A549 treated with CORT108297 at 1 μM for 4 hours (cell line): ENCODE data around the gene CXCL6. TPM values are rescaled to one million over a fixed set of nuclear protein-coding genes. Genes with fewer than 3 reads are reported as not detected.

ENCODE experiments used
- total RNA-seq: library from RNA; stranded (reverse); fragments of 200-300 nt; extraction: Qiagen RNA extraction; gene quantifications from 5 replicates; pipeline ENCODE4 v1.2.3, GENCODE V29; 2022

Gene CXCL6
- 0.05 to 0.12 TPM (median 0.07 TPM) in 3 of 5 replicates, not detected in the others for total RNA-seq

GRCh38 chr4:73836373-73837279 is at the start of gene CXCL6:
Gene CXCL6, plus strand, starts transcription at chr4:73836678. Its CDS starts 73 bp downstream, at chr4:73836751.

GRCh38 chr4:73853246-73853704 is 16.8 kb downstream of the CXCL6 start, which contains the start of gene PF4V1:
Gene PF4V1, plus strand, starts transcription at chr4:73853296. Its CDS starts 67 bp downstream, at chr4:73853363.

GRCh38 chr4:73869130-73870055 is 32.9 kb downstream of the CXCL6 start, which contains the start of gene CXCL1:
Gene CXCL1, plus strand, starts transcription at chr4:73869393. Its CDS starts 78 bp downstream, at chr4:73869471.

Other genes with a start within 250 kb of the CXCL6 start
- 0.73 to 1.1 TPM (median 0.98 TPM) in 5 replicates for gene RASSF6, start 216.2 kb upstream of the CXCL6 start, total RNA-seq
- gene CXCL8, start 96.1 kb upstream of the CXCL6 start, total RNA-seq = 5.9 to 27.4 TPM (median 13.4 TPM) in 5 replicates
- gene PF4V1, start 16.6 kb downstream of the CXCL6 start, total RNA-seq = not detected in 5 replicates
- 9.1 to 35.8 TPM (median 16.9 TPM) in 5 replicates for gene CXCL1, start 32.7 kb downstream of the CXCL6 start, total RNA-seq
- 0.36 to 1.2 TPM (median 0.67 TPM) in 5 replicates for gene PF4, start 145.3 kb downstream of the CXCL6 start, total RNA-seq
- gene PPBP, start 151.5 kb downstream of the CXCL6 start, total RNA-seq = 0.15 to 0.19 TPM in 2 of 5 replicates, not detected in the others
- gene CXCL5, start 162.0 kb downstream of the CXCL6 start, total RNA-seq = 41.0 to 54.6 TPM (median 48.6 TPM) in 5 replicates
- gene CXCL3, start 202.0 kb downstream of the CXCL6 start, total RNA-seq = 4.8 to 14.7 TPM (median 5.4 TPM) in 5 replicates